Effector CD8-positive, alpha-beta T cell (primary cell): Measurements from ENCODE around the gene JKAMP.
"Not testable (repeated sequence)": the region's sequence is repeated elsewhere in the genome, so short reads cannot be mapped to it uniquely, and the experiment has no call there.

Experiments used
- DNase-seq: peaks from one replicate; lab custom pipeline; 2025; lab: John Stamatoyannopoulos, UW
- total RNA-seq, 4 experiments: gene quantifications; one replicate each; lab custom pipeline; 2026; lab: John Stamatoyannopoulos, UW

The JKAMP gene
- total RNA-seq: 31.7 to 45.8 (median 39.7) reads per million in 4 experiments

GRCh38 chr14:59483819-59484638, at the start of gene JKAMP, which contains the start of gene L3HYPDH:
Gene JKAMP, plus strand, starts transcription at chr14:59484517. Its CDS starts 73 bp downstream, at chr14:59484590.
Gene L3HYPDH, minus strand, starts transcription at chr14:59484408. Its CDS starts 92 bp downstream, at chr14:59484316.
- DNase-seq: peak; percentile 94

GRCh38 chr14:59435101-59435500, 49.2 kb upstream of the JKAMP start:
- DNase-seq: no peak

GRCh38 chr14:59435987-59436386, 48.3 kb upstream of the JKAMP start:
- DNase-seq: no peak

GRCh38 chr14:59438195-59438647, 46.1 kb upstream of the JKAMP start:
- no peak for DNase-seq

GRCh38 chr14:59439256-59439965, 44.9 kb upstream of the JKAMP start:
- DNase-seq: no peak

GRCh38 chr14:59448673-59449072, 35.6 kb upstream of the JKAMP start:
- not testable (repeated sequence) for DNase-seq

- DNase-seq: no peak
These were observed 33.6 kb upstream of the JKAMP start for GRCh38 chr14:59450716-59451115.

- DNase-seq: no peak
These were observed 32.5 kb upstream of the JKAMP start for GRCh38 chr14:59451849-59452248.

- DNase-seq: no peak
These were observed 30.2 kb upstream of the JKAMP start for GRCh38 chr14:59454139-59454538.

- DNase-seq: no peak
These were observed 28.9 kb upstream of the JKAMP start for GRCh38 chr14:59455411-59455810.

GRCh38 chr14:59458486-59458885, 25.8 kb upstream of the JKAMP start:
- no peak for DNase-seq

- DNase-seq: no peak
These were observed 23.9 kb upstream of the JKAMP start for GRCh38 chr14:59460378-59460777.

- DNase-seq: no peak
These were observed 22.4 kb upstream of the JKAMP start for GRCh38 chr14:59461891-59462290.

- no peak for DNase-seq
These were observed 20.4 kb upstream of the JKAMP start for GRCh38 chr14:59463787-59464485.

GRCh38 chr14:59464486-59465315, 19.6 kb upstream of the JKAMP start:
- DNase-seq: peak; percentile 23

GRCh38 chr14:59465316-59466135, 18.8 kb upstream of the JKAMP start, which contains the start of gene GPR135:
Gene GPR135, minus strand, starts transcription at chr14:59465380. Its CDS starts 154 bp downstream, at chr14:59465226.
- no peak for DNase-seq

GRCh38 chr14:59474172-59474571, 10.1 kb upstream of the JKAMP start:
- DNase-seq: no peak

- DNase-seq: no peak
These were observed 8.6 kb upstream of the JKAMP start for GRCh38 chr14:59475709-59476108.

- no peak for DNase-seq
These were observed 5.8 kb upstream of the JKAMP start for GRCh38 chr14:59478540-59478939.

GRCh38 chr14:59480166-59480565, 4.2 kb upstream of the JKAMP start:
- no peak for DNase-seq
